ENCODE measurements around the gene ABCB6.

Gene ABCB6

GRCh38 chr2:219225350-219225749 lies 6.6 kb upstream of the ABCB6 start:
- H3K27ac ChIP-seq, result no peak overlapping the region
- TF ChIP-seq CTCF (conservative IDR thresholded peaks at IDR 0.05), result no peak

DNA sequence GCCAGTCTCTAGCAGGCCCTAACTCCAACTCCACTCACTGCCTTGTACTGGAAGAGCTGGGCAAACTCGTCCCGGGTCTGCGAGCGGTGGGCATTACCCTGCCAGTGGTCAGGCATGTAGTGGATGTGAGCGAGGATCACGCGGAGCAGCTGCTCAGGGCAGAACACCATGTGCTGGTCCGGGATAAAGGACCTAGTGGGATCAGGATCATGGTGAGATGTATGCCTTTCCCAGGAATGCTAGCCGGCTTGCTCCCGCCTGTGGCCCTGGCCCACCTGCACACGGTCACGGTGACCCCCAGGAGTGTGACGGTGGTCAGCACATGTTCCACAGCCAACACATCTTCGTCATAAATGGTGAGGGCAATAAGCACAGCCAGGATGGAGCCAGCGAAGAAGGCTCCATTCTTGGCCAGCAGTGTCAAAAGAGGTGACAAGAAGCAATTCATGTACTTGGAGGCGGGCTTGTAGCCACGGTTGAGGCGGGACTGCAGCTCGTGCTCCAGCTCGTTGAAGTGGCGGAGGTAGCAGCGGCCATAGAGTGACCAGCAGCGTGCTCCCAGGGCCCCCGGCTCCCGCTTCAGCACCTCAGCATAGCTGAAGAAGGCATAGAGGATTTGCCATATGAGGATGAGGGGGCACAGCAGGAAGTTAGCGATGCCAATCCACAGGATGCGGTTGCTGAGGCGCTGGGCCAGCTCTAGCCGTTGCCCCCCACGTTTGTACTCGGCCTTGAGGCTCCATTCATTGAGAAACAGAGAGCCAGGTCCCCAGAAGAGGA lies 5.3 kb upstream of the ABCB6 start:
- no peak for TF ChIP-seq CTCF (conservative IDR thresholded peaks at IDR 0.05)
- H3K27ac ChIP-seq, result no peak overlapping the region

DNA sequence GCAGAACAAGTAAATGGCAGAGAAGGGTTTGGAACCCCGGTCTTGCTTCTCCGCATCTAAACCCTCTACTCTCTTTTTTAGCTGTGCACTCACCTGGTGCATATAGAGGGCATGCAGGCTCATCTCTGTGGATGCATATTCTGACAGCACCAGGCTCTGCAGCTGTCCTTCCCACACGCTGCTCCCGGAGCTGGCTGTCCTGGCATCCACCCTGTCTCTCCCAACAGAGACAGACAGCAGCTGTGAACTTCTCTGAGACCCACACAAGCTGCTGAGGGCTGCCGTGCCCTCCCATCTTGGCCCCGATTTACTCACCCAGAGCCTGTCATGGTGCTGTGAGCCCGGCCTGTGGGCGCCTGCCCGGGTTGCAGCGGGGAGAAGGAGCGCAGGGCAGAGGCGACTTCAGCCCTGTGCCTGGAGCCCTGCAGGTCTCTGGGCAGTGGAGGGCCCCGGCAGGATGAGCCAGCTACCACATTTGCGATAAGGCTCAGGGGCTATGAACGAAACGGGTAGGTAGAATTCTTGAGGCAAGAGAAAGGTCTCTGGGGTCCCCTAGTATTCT lies 3.3 kb upstream of the ABCB6 start:
- no peak for TF ChIP-seq CTCF (conservative IDR thresholded peaks at IDR 0.05)
- no peak overlapping the region for H3K27ac ChIP-seq

DNA sequence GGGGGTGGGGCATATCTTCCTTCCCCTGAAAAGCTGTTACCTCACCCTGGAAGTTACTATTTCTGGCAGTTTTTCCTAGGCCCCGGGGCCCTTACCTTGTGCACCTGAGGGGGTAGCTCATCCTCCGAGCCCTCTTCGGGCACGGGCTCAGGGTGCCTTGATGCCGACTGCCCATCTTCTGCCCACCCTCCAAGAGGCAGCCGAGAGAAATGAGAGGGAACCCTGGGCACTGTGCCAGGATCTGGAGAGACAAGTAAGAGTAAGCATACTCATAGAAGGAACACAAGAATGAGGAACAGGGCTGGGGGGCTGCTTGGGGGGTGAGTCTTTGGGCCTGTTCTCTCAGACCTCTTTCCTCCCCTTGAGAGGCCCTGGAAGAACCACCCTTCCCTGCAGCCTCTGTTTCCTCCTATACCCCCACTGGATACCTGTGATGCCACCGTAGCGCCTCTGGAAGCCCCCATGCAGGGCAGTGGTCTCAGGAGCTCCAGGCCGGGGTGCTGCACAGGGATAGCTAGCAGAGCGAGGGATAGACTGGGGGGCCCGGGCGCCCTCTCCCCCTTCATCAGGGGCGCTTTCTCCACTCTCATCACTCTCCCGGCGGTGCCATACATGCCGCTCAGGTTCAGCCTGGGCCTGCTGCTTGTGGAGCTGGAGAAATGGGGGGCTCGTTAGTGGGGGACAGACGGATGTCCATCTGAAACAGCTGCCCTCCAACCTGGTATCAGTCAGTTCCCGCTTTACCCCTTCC lies 2.1 kb upstream of the ABCB6 start:
- H3K27ac ChIP-seq, result peak overlapping the region; percentile 94; the same call in 1 of the 2 replicates
- no peak for TF ChIP-seq CTCF (conservative IDR thresholded peaks at IDR 0.05)

GRCh38 chr2:219219784-219220532 lies 1.2 kb upstream of the ABCB6 start:
- peak overlapping the region; percentile 94 for H3K27ac ChIP-seq
- no peak for TF ChIP-seq CTCF (conservative IDR thresholded peaks at IDR 0.05)

- peak overlapping the region; percentile 94 for H3K27ac ChIP-seq
- no peak for TF ChIP-seq CTCF (conservative IDR thresholded peaks at IDR 0.05)
These were observed 484 bp downstream of the ABCB6 start for GRCh38 chr2:219218217-219218731.

Data from VCaP (cell line).